Measurements from ENCODE around the gene MUC4.
"Not testable (repeated sequence)": the region's sequence is repeated elsewhere in the genome, so short reads cannot be mapped to it uniquely, and the experiment has no call there.

The MUC4 gene

DNA sequence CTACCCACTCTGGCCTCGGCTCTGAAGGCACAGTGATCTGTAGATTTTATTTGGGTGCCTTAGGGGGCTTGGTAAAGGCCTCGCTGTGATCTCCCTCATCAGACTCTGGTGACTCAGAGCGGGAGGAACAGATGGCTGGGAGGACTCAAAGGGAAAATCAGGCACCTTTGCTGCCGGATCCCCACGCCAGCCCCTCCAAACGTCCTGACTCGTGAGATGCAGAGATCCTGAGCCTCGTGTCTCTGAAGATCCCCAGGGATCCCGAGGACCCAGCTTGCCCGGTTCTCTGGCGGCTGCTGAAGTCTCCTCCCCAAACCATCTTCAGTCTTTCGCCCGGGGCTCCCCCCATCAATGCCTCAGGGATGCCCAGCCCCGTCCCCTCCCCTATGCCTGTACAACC is 58.1 kb downstream of the MUC4 start:
- no peak for DNase-seq (ENCODE audit: low read depth)
- TF ChIP-seq, protein P1, sequence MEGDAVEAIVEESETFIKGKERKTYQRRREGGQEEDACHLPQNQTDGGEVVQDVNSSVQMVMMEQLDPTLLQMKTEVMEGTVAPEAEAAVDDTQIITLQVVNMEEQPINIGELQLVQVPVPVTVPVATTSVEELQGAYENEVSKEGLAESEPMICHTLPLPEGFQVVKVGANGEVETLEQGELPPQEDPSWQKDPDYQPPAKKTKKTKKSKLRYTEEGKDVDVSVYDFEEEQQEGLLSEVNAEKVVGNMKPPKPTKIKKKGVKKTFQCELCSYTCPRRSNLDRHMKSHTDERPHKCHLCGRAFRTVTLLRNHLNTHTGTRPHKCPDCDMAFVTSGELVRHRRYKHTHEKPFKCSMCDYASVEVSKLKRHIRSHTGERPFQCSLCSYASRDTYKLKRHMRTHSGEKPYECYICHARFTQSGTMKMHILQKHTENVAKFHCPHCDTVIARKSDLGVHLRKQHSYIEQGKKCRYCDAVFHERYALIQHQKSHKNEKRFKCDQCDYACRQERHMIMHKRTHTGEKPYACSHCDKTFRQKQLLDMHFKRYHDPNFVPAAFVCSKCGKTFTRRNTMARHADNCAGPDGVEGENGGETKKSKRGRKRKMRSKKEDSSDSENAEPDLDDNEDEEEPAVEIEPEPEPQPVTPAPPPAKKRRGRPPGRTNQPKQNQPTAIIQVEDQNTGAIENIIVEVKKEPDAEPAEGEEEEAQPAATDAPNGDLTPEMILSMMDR (IDR thresholded peaks at IDR 0.05; ENCODE audit: low read depth, low read length), result no peak
- TF ChIP-seq, protein P2, sequence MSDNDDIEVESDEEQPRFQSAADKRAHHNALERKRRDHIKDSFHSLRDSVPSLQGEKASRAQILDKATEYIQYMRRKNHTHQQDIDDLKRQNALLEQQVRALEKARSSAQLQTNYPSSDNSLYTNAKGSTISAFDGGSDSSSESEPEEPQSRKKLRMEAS (IDR thresholded peaks at IDR 0.05; ENCODE audit: low read depth, low read length), result no peak
- no peak for TF ChIP-seq MYC (IDR thresholded peaks at IDR 0.05; ENCODE audit: low read depth, low read length)
- no peak for TF ChIP-seq POLR2A (IDR thresholded peaks at IDR 0.05; ENCODE audit: extremely low read depth, insufficient read length)
- H3K4me3 ChIP-seq (ENCODE audit: low read depth, low read length), result no peak overlapping the region

DNA sequence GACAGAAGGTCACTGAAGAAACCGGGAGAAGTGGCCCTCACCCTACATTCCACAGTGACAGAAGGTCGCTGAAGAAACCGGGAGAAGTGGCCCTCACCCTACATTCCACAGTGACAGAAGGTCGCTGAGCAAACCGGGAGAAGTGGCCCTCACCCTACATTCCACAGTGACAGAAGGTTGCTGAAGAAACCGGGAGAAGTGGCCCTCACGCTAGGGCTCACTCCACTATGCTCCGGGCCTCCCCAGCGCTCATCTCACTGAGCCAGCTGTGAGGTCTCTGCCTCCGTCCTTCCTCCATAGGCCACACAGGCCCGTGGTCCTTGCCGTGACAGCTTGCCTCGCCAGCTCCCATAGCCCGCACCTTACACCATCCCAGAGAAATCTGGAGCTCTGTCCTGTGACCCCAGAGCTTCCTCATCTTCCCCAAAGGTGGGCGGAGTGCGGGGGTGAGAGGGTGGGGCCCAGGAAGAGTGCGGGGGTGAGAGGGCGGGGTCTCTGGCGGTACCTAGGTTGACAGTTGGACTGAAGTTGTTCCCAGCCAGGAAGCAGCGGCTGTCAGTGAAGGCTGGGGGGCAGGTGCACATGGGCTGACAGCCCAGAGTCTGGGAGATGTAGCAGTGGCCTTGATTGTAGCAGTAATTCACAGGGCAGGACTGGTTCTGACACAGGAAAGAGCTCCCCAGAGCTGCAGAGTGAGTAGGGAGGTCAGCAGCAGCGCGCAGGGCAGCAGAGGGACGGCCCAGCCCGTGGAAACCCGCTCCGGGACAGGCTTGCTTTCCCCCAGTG is 59.0 kb downstream of the MUC4 start:
- no peak overlapping the region for H3K4me3 ChIP-seq (ENCODE audit: low read depth, low read length)
- TF ChIP-seq, protein P2 (IDR thresholded peaks at IDR 0.05; ENCODE audit: low read depth, low read length), result no peak
- TF ChIP-seq MYC (IDR thresholded peaks at IDR 0.05; ENCODE audit: low read depth, low read length), result no peak
- TF ChIP-seq, protein P1 (IDR thresholded peaks at IDR 0.05; ENCODE audit: low read depth, low read length), result no peak
- TF ChIP-seq POLR2A (IDR thresholded peaks at IDR 0.05; ENCODE audit: extremely low read depth, insufficient read length), result no peak
- DNase-seq (ENCODE audit: low read depth), result no peak

DNA sequence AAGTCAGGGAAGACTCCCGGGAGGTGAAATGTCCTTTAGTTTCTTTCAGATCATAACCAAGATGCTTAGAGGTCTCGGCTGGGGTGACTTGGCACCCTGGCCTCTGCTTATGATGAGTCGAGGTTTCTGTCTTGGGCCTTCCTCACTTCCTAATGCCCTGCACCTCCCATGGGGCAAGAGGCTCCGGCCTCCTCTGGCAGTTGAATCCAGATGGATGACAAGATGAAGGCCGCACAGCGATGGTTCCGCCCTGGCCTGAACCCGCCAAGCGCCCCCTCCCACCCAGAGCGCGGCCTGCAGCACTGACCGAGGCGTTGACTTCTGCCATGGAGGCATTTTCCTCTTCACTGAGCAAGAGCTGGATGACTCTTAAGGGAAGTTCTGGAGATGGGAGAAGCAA is 59.7 kb downstream of the MUC4 start:
- TF ChIP-seq MYC (IDR thresholded peaks at IDR 0.05; ENCODE audit: low read depth, low read length) (no peak), POLR2A (IDR thresholded peaks at IDR 0.05; ENCODE audit: extremely low read depth, insufficient read length) (no peak)
- TF ChIP-seq, protein P1 (IDR thresholded peaks at IDR 0.05; ENCODE audit: low read depth, low read length), result no peak
- TF ChIP-seq, protein P2 (IDR thresholded peaks at IDR 0.05; ENCODE audit: low read depth, low read length), result no peak
- no peak for DNase-seq (ENCODE audit: low read depth)
- H3K4me3 ChIP-seq (ENCODE audit: low read depth, low read length), result no peak overlapping the region

DNA sequence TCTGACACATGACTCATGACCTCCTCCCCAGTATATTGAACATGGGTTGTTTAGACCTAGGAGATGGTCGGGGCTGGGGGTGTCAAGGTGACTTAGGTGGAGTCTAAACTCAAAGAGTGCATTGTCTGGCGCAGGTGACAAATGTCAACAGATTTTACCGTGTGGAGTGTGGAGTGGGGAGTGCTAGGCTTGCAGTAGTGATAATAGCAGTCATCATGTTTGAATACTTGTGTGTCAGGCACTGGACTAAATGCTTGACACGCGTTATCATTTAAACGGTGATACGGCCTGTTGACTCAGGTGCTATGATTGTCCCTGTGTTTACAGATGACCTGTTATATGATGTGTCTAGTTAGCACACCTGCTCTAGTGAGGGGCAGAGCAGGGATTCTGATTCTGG is 60.2 kb downstream of the MUC4 start:
- TF ChIP-seq, protein P1 (IDR thresholded peaks at IDR 0.05; ENCODE audit: low read depth, low read length), result no peak
- no peak for TF ChIP-seq POLR2A (IDR thresholded peaks at IDR 0.05; ENCODE audit: extremely low read depth, insufficient read length)
- TF ChIP-seq, protein P2 (IDR thresholded peaks at IDR 0.05; ENCODE audit: low read depth, low read length), result no peak
- TF ChIP-seq MYC (IDR thresholded peaks at IDR 0.05; ENCODE audit: low read depth, low read length), result no peak
- no peak for DNase-seq (ENCODE audit: low read depth)
- H3K4me3 ChIP-seq (ENCODE audit: low read depth, low read length), result no peak overlapping the region

DNA sequence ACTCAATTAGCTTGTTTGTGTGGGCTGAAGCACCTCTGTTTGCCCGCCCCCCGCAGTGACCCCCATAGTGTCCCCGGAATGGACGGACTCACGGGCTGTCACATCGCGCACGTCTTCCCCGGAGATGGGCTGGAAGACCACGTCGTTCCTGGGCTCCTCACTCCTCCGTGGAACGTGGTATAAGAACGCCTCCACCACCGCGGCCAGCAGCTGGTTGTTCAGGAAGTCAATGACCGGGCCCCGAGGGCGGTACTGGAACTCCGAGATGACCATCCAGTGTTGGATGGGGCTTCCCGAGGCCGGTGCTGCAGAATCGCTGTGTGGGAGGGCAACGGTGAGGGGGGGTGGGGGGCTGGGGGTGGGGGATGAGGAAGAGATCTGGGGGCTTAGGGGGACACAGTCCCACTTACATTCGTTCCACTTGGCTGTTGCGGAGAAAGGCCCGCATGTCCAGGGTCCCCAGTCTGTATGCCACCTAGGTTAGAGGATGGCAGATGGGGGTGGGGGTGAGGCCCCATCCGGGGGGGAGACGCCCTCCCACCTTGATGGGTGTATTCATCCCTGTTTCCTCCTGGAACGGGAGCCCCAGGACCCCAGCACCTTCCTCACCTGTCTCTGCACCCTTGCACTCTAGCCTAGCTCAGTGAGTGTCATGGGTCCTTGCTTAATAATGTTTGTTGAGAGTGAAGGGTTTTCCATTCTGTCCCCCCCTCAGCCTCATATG is 60.8 kb downstream of the MUC4 start:
- TF ChIP-seq, protein P1 (IDR thresholded peaks at IDR 0.05; ENCODE audit: low read depth, low read length), result no peak
- TF ChIP-seq POLR2A (IDR thresholded peaks at IDR 0.05; ENCODE audit: extremely low read depth, insufficient read length) (no peak), MYC (IDR thresholded peaks at IDR 0.05; ENCODE audit: low read depth, low read length) (no peak)
- TF ChIP-seq, protein P2 (IDR thresholded peaks at IDR 0.05; ENCODE audit: low read depth, low read length), result no peak
- DNase-seq (ENCODE audit: low read depth), result no peak

DNA sequence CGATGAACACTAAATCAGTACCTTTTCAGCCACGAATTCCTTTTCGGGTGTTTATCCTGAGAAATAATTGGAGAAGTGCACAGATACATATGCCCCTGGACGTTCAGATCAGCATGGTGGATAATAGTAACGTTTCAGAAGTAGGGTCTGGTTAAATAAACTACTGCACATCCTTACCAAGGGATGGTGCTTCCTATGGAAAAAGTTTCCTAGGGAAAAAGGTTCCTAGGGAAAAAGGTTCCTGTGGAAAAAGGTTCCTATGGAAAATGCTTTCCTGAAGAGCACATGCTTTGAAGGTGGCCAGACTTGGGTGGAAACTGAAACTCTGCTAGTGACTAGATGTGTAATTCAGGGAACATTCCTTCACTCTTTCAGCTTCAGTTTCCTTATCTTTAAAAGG is 62.6 kb downstream of the MUC4 start:
- DNase-seq (ENCODE audit: low read depth); H3K4me3 ChIP-seq (ENCODE audit: low read depth, low read length): not testable (repeated sequence)

More for the DNA sequence above, 60.8 kb downstream of the MUC4 start:
- H3K4me3 ChIP-seq (ENCODE audit: low read depth, low read length), result no peak overlapping the region
